NT2/D1 (cell line): ENCODE measurements around the gene HORMAD2.

Source experiments
- SUZ12 ChIP-seq: IDR thresholded peaks from 2 replicates; pipeline ENCODE4 v1.6.1; 2011; ENCODE audit not compliant: insufficient read length, insufficient read depth; ENCODE audit errors: extremely low read depth
- YY1 ChIP-seq: IDR thresholded peaks from 2 replicates; pipeline ENCODE4 v1.6.1; 2011; ENCODE audit not compliant: insufficient read length, insufficient read depth
- ZNF274 ChIP-seq: IDR thresholded peaks from 2 replicates; pipeline ENCODE4 v1.6.1; 2011; ENCODE audit warnings: mild to moderate bottlenecking, low read depth, low read length

DNA sequence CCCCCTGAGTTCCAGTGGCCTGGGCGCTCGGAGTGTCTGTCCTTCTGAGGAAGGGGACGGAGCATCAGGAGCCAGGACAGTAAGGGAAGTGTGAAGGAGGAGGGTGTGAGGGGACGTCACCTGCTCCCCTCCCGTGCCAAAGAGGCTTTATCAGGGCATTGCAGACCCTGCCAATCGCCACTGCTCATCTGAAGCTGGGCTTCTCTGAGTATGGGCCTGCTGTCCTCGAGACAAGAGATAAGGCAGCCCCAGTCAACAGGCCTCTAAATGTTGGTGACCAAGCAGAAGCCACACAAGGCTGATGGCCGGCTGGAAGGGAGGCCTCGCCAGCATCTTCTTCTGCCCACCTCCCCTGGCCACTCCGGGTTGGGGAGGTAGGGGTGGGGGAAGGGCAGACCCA lies 136.4 kb downstream of the HORMAD2 start:
- no peak for TF ChIP-seq YY1
- no peak for TF ChIP-seq SUZ12
- no peak for TF ChIP-seq ZNF274
